HG03103 (cell line): ENCODE measurements around the gene PHLDB3.

ENCODE experiments used
- ATAC-seq: cut with Tn5 transposase; IDR thresholded peaks from one replicate; pipeline ENCODE4 v1.9.1; 2021; ENCODE audit warnings: low read depth; ENCODE audit not compliant: unreplicated experiment

The PHLDB3 gene

GRCh38 chr19:43501661-43502418, 2.7 kb downstream of the PHLDB3 start:
- no peak for ATAC-seq

- ATAC-seq, result no peak
Measured at GRCh38 chr19:43499042-43499441, 5.5 kb downstream of the PHLDB3 start.

- no peak for ATAC-seq
Measured at GRCh38 chr19:43498233-43498842, 6.2 kb downstream of the PHLDB3 start.

GRCh38 chr19:43496960-43497359, 7.6 kb downstream of the PHLDB3 start:
- no peak for ATAC-seq

- no peak for ATAC-seq
Measured at GRCh38 chr19:43495082-43495481, 9.5 kb downstream of the PHLDB3 start.

GRCh38 chr19:43490759-43491158, 13.8 kb downstream of the PHLDB3 start:
- ATAC-seq, result no peak

- no peak for ATAC-seq
Measured at GRCh38 chr19:43489979-43490599, 14.5 kb downstream of the PHLDB3 start.

- no peak for ATAC-seq
Measured at GRCh38 chr19:43489310-43489709, 15.2 kb downstream of the PHLDB3 start.

GRCh38 chr19:43488179-43488578, 16.4 kb downstream of the PHLDB3 start:
- no peak for ATAC-seq

- ATAC-seq, result no peak
Measured at GRCh38 chr19:43486412-43486811, 18.1 kb downstream of the PHLDB3 start.

- no peak for ATAC-seq
Measured at GRCh38 chr19:43485951-43486350, 18.6 kb downstream of the PHLDB3 start.

GRCh38 chr19:43483281-43483680, 21.3 kb downstream of the PHLDB3 start:
- no peak for ATAC-seq

GRCh38 chr19:43482193-43482592, 22.4 kb downstream of the PHLDB3 start:
- ATAC-seq, result no peak

- no peak for ATAC-seq
Measured at GRCh38 chr19:43481701-43482100, 22.8 kb downstream of the PHLDB3 start.

- ATAC-seq, result no peak
Measured at GRCh38 chr19:43480574-43480973, 24.0 kb downstream of the PHLDB3 start.

GRCh38 chr19:43479961-43480561, 24.5 kb downstream of the PHLDB3 start:
- no peak for ATAC-seq

GRCh38 chr19:43479226-43479625, 25.3 kb downstream of the PHLDB3 start:
- no peak for ATAC-seq

- ATAC-seq, result no peak
Measured at GRCh38 chr19:43478323-43478722, 26.2 kb downstream of the PHLDB3 start.

GRCh38 chr19:43476606-43477005, 27.9 kb downstream of the PHLDB3 start:
- ATAC-seq, result no peak

- ATAC-seq, result no peak
Measured at GRCh38 chr19:43474986-43475705, 29.4 kb downstream of the PHLDB3 start.

- ATAC-seq, result no peak
Measured at GRCh38 chr19:43474487-43474886, 30.1 kb downstream of the PHLDB3 start.
